Calu3 (cell line): Measurements from ENCODE around the gene ZBTB2. TPM values are rescaled to one million over a fixed set of nuclear protein-coding genes. Genes with fewer than 3 reads are reported as not detected.
A peak's percentile ranks its signal among the peaks of the same experiment; 100 is the strongest.

ENCODE experiments used
- BruUV-seq: library from RNA; stranded (reverse); fragments of 400-500 nt; replicated peaks from 2 replicates; lab custom pipeline; 2021; lab: Mats Ljungman, UMichigan
- CTCF ChIA-PET: fragments of 300-600 bp; sonication (Branson Sonifier 250); formaldehyde crosslinking; loops from one replicate; lab custom pipeline; 2022; ENCODE audit warnings: antibody characterized with exemption; lab: Charles Lee
- DNase-seq: peaks from one replicate; pipeline ENCODE4 v3.0.0; 2022
- H3K27ac Mint-ChIP-seq: one replicate; pipeline ENCODE4 v1.8.0; 2022; ENCODE audit warnings: mixed read lengths; ENCODE audit not compliant: unreplicated experiment
- H3K27me3 Mint-ChIP-seq: one replicate; pipeline ENCODE4 v1.8.0; 2022; ENCODE audit warnings: mixed read lengths; ENCODE audit not compliant: unreplicated experiment
- H3K36me3 Mint-ChIP-seq: one replicate; pipeline ENCODE4 v1.8.0; 2022; ENCODE audit warnings: mild to moderate bottlenecking, moderate library complexity, mixed read lengths; ENCODE audit not compliant: insufficient read depth, unreplicated experiment
- H3K4me1 Mint-ChIP-seq: one replicate; pipeline ENCODE4 v1.8.0; 2022; ENCODE audit warnings: mild to moderate bottlenecking, low read depth, mixed read lengths; ENCODE audit not compliant: unreplicated experiment
- H3K4me3 Mint-ChIP-seq: one replicate; pipeline ENCODE4 v1.8.0; 2022; ENCODE audit warnings: mild to moderate bottlenecking, low read depth, moderate library complexity, mixed read lengths; ENCODE audit not compliant: unreplicated experiment
- H3K9me3 Mint-ChIP-seq: one replicate; pipeline ENCODE4 v1.8.0; 2022; ENCODE audit warnings: low read depth, mixed read lengths; ENCODE audit not compliant: unreplicated experiment
- intact Hi-C: fragments of 100-400 bp; cut with micrococcal nuclease; formaldehyde crosslinking; loops from one replicate; pipeline ENCODE4 v1.10.0; 2022; ENCODE audit not compliant: unreplicated experiment
- total RNA-seq: library from RNA; stranded (reverse); gene quantifications from 2 replicates; pipeline ENCODE4 v1.2.3, GENCODE V29; 2022
- TF ChIP-seq, protein P1 (sequence below): fragments of 200-600 bp; IDR thresholded peaks from one replicate; pipeline ENCODE4 v1.8.0; 2022; ENCODE audit warnings: antibody characterized with exemption; ENCODE audit not compliant: unreplicated experiment

Gene ZBTB2
- total RNA-seq, 1 experiment from 2014 or later: 15.7 TPM

DNA sequence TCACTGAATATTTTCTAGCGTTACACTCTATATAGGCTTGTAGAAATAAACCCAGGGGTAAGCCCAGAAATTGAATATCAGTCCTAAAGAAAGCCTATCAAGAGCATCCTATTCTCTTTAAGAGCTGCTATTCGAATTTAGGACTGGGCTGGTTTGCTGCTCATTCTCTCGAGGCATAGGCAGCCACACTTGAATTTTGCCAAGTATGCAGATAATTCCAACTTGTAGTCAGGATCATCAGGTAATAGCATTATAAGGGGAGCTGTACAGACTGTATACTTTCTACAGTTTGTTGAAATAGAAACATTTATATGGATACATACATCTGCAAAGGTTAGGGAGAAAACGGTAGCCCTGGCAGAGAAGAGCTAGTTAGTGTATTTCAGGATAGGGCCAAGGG, 2.1 kb upstream of the ZBTB2 start:
- TF ChIP-seq, protein P1, sequence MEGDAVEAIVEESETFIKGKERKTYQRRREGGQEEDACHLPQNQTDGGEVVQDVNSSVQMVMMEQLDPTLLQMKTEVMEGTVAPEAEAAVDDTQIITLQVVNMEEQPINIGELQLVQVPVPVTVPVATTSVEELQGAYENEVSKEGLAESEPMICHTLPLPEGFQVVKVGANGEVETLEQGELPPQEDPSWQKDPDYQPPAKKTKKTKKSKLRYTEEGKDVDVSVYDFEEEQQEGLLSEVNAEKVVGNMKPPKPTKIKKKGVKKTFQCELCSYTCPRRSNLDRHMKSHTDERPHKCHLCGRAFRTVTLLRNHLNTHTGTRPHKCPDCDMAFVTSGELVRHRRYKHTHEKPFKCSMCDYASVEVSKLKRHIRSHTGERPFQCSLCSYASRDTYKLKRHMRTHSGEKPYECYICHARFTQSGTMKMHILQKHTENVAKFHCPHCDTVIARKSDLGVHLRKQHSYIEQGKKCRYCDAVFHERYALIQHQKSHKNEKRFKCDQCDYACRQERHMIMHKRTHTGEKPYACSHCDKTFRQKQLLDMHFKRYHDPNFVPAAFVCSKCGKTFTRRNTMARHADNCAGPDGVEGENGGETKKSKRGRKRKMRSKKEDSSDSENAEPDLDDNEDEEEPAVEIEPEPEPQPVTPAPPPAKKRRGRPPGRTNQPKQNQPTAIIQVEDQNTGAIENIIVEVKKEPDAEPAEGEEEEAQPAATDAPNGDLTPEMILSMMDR: no peak
- intact Hi-C loops: no loop called here
- no peaks in the 10 kb centered on the region for H3K9me3 Mint-ChIP-seq
- no TSS peak for BruUV-seq
- H3K36me3 Mint-ChIP-seq: peaks cover 46% of the 10 kb centered on the region
- CTCF ChIA-PET: no interaction called here
- H3K27me3 Mint-ChIP-seq: no peaks in the 10 kb centered on the region
- H3K4me1 Mint-ChIP-seq: peaks cover 14% of the 10 kb centered on the region
- H3K4me3 Mint-ChIP-seq: peak overlapping the region; percentile 86
- H3K27ac Mint-ChIP-seq: peak overlapping the region; percentile 95
- no peak for DNase-seq

- Mint-ChIP-seq H3K36me3 (peaks cover 46% of the 10 kb centered on the region), H3K27me3 (no peaks in the 10 kb centered on the region), H3K4me3 (peak overlapping the region; percentile 86), H3K4me1 (peaks cover 14% of the 10 kb centered on the region), H3K9me3 (no peaks in the 10 kb centered on the region), H3K27ac (peak overlapping the region; percentile 95)
- no peak for DNase-seq
- intact Hi-C loops: no loop called here
- TF ChIP-seq, protein P1: no peak
- CTCF ChIA-PET: interaction anchor here (0.5 kb wide), 1 partner anchor 122 kb away, joined by 9 read pairs; no protein-coding TSS in a partner anchor
- BruUV-seq: TSS peak; percentile 44
These were observed 1.1 kb upstream of the ZBTB2 start for GRCh38 chr6:151392427-151392826.

GRCh38 chr6:151390851-151391470, 398 bp downstream of the ZBTB2 start:
- intact Hi-C loops: no loop called here
- TF ChIP-seq, protein P1: no peak
- H3K27ac Mint-ChIP-seq: no peak overlapping the region
- CTCF ChIA-PET: no interaction called here
- no peaks in the 10 kb centered on the region for H3K9me3 Mint-ChIP-seq
- peaks cover 46% of the 10 kb centered on the region for H3K36me3 Mint-ChIP-seq
- H3K4me1 Mint-ChIP-seq: peaks cover 14% of the 10 kb centered on the region
- H3K4me3 Mint-ChIP-seq: peak overlapping the region; percentile 86
- no TSS peak for BruUV-seq
- peak; percentile 71 for DNase-seq
- no peaks in the 10 kb centered on the region for H3K27me3 Mint-ChIP-seq

DNA sequence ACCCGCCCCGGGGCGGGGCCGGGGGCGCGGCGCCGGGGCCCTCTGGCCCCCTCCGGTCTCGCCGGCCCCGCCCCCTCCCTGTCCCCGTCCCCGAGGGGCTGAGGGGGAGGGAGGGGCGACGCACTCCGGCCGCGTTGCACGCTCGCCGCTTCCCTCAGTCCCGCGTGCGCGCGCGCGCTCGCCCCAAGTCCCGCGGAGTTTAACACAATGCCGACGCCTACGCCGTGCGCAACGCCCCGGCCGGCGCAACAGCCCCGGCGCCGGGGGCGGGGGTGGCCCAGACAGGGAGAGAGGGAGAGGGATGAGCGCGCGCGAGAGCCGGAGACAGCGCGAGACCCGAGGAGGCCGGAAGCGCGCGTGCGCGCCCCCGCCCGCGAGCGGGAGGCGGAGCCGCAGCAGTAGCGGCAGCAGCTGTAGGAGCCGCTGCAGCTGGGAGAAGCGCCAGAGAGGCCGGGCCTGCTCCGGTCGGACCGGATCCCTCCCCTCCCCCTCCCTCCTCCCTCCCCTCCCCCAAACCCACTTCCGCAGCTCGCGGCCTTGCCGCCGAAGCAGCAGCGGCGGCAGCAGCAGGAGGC, 996 bp downstream of the ZBTB2 start:
- peaks cover 43% of the 10 kb centered on the region for H3K36me3 Mint-ChIP-seq
- intact Hi-C loops: no loop called here
- TF ChIP-seq, protein P1: no peak
- peaks cover 14% of the 10 kb centered on the region for H3K4me1 Mint-ChIP-seq
- H3K4me3 Mint-ChIP-seq: peak overlapping the region; percentile 86
- peak; percentile 95 for DNase-seq
- BruUV-seq: no TSS peak
- CTCF ChIA-PET: no interaction called here
- H3K27me3 Mint-ChIP-seq: no peaks in the 10 kb centered on the region
- H3K9me3 Mint-ChIP-seq: no peaks in the 10 kb centered on the region
- no peak overlapping the region for H3K27ac Mint-ChIP-seq
